GM12878 (cell line): ENCODE measurements around the gene TYRP1.

ENCODE experiments used
- JUND ChIP-seq: IDR thresholded peaks from 2 replicates; pipeline ENCODE4 v1.6.1; 2012; ENCODE audit warnings: low read depth, mild to moderate bottlenecking, low read length, improper control_type of control experiment, moderate library complexity
- SIN3A ChIP-seq: IDR thresholded peaks from 2 replicates; pipeline ENCODE4 v1.6.1; 2012; ENCODE audit warnings: low read depth, low read length, improper control_type of control experiment
- SREBF2 ChIP-seq: IDR thresholded peaks from 2 replicates; pipeline ENCODE4 v1.6.1; 2012; ENCODE audit warnings: mild to moderate bottlenecking, low read length
- TF ChIP-seq, protein P1 (sequence below): IDR thresholded peaks from 2 replicates; pipeline ENCODE4 v1.6.1; 2012; ENCODE audit warnings: mild to moderate bottlenecking, low read depth, low read length
- TF ChIP-seq, protein P2 (sequence below): fragments of 450-650 bp; IDR thresholded peaks from 2 replicates; pipeline ENCODE4 v1.6.1; 2017; ENCODE audit warnings: antibody characterized with exemption, mild to moderate bottlenecking, moderate library complexity

DNA sequence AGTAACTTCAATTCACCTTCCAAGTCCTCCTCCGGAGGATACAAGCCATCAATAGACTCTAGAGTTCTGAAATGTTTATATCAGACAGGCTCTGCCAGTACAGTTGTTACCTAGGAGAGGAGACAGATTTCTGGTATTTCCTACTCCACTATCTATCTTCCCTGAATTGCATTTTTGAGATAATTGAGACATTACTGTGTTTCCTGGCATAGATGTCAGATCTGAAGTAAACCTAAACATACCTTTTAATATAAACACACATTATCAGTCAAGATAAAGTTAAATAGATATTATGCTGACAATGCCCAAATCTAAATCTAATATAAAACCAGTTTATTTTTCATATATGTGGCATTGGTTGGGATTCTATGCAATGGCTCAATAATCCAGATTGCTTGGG is 8.2 kb upstream of the TYRP1 start:
- TF ChIP-seq, protein P1, sequence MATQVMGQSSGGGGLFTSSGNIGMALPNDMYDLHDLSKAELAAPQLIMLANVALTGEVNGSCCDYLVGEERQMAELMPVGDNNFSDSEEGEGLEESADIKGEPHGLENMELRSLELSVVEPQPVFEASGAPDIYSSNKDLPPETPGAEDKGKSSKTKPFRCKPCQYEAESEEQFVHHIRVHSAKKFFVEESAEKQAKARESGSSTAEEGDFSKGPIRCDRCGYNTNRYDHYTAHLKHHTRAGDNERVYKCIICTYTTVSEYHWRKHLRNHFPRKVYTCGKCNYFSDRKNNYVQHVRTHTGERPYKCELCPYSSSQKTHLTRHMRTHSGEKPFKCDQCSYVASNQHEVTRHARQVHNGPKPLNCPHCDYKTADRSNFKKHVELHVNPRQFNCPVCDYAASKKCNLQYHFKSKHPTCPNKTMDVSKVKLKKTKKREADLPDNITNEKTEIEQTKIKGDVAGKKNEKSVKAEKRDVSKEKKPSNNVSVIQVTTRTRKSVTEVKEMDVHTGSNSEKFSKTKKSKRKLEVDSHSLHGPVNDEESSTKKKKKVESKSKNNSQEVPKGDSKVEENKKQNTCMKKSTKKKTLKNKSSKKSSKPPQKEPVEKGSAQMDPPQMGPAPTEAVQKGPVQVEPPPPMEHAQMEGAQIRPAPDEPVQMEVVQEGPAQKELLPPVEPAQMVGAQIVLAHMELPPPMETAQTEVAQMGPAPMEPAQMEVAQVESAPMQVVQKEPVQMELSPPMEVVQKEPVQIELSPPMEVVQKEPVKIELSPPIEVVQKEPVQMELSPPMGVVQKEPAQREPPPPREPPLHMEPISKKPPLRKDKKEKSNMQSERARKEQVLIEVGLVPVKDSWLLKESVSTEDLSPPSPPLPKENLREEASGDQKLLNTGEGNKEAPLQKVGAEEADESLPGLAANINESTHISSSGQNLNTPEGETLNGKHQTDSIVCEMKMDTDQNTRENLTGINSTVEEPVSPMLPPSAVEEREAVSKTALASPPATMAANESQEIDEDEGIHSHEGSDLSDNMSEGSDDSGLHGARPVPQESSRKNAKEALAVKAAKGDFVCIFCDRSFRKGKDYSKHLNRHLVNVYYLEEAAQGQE = no peak
- no peak for TF ChIP-seq SREBF2
- TF ChIP-seq, protein P2, sequence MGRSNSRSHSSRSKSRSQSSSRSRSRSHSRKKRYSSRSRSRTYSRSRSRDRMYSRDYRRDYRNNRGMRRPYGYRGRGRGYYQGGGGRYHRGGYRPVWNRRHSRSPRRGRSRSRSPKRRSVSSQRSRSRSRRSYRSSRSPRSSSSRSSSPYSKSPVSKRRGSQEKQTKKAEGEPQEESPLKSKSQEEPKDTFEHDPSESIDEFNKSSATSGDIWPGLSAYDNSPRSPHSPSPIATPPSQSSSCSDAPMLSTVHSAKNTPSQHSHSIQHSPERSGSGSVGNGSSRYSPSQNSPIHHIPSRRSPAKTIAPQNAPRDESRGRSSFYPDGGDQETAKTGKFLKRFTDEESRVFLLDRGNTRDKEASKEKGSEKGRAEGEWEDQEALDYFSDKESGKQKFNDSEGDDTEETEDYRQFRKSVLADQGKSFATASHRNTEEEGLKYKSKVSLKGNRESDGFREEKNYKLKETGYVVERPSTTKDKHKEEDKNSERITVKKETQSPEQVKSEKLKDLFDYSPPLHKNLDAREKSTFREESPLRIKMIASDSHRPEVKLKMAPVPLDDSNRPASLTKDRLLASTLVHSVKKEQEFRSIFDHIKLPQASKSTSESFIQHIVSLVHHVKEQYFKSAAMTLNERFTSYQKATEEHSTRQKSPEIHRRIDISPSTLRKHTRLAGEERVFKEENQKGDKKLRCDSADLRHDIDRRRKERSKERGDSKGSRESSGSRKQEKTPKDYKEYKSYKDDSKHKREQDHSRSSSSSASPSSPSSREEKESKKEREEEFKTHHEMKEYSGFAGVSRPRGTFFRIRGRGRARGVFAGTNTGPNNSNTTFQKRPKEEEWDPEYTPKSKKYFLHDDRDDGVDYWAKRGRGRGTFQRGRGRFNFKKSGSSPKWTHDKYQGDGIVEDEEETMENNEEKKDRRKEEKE = no peak
- TF ChIP-seq JUND = no peak
- TF ChIP-seq SIN3A = no peak
